GM12872 (cell line): ENCODE results near the gene ENPP3.

Source experiments
- CTCF ChIP-seq: IDR thresholded peaks from 3 replicates; pipeline ENCODE4 v1.5.1; 2011; ENCODE audit warnings: low read depth, mild to moderate bottlenecking, low read length, moderate library complexity; ENCODE audit not compliant: insufficient read depth

ENPP3 gene

GRCh38 chr6:131791476-131791875 lies 154.4 kb downstream of the ENPP3 start:
- no peak for TF ChIP-seq CTCF

GRCh38 chr6:131792091-131792496 lies 155.0 kb downstream of the ENPP3 start:
- TF ChIP-seq CTCF, result no peak

- no peak for TF ChIP-seq CTCF
Measured at GRCh38 chr6:131795366-131795765, 158.3 kb downstream of the ENPP3 start.
